AG04450 (cell line): ENCODE measurements around the gene DDX31. TPM values are rescaled to one million over a fixed set of nuclear protein-coding genes. Genes with fewer than 3 reads are reported as not detected.
"Not testable (repeated sequence)": the region's sequence is repeated elsewhere in the genome, so short reads cannot be mapped to it uniquely, and the experiment has no call there.

ENCODE experiments used
- CTCF ChIA-PET: fragments of 300-600, 350-600 bp; formaldehyde crosslinking; extraction: SDS; loops from one replicate; lab custom pipeline; 2022; ENCODE audit warnings: antibody characterized with exemption, inconsistent platforms; lab: Charles Lee
- POLR2A ChIA-PET: fragments of 350-600 bp; formaldehyde crosslinking; extraction: SDS; loops from one replicate; lab custom pipeline; 2021; ENCODE audit warnings: antibody characterized with exemption, inconsistent platforms; lab: Yijun Ruan, JAX
- DNase-seq: peaks from one replicate; pipeline ENCODE4 v3.0.0-alpha.2; 2011; ENCODE audit warnings: low read depth, low spot score
- H3K27ac ChIP-seq: one replicate; pipeline ENCODE4 v1.5.1; 2012; ENCODE audit warnings: low read depth, low read length, control low read depth
- H3K27me3 ChIP-seq: one replicate; pipeline ENCODE4 v1.6.0; 2012; ENCODE audit warnings: low read length; ENCODE audit not compliant: control insufficient read depth, insufficient read depth
- H3K4me3 ChIP-seq: 2 replicates; pipeline ENCODE4 v1.5.1; 2011; ENCODE audit warnings: mild to moderate bottlenecking, low read depth, low read length, control low read depth
- H3K9me3 ChIP-seq: 2 replicates; pipeline ENCODE4 v1.5.1; 2012; ENCODE audit warnings: low read length; ENCODE audit not compliant: control insufficient read depth, insufficient read depth
- polyA minus RNA-seq: library from RNA; depleted of rRNA, polyadenylated mRNA; stranded (reverse); fragments of >200 nt; gene quantifications from 2 replicates; pipeline ENCODE4 v1.2.3, GENCODE V29; 2011; rRNA and poly(A)+ RNA removed
- polyA plus RNA-seq: library from polyadenylated mRNA; depleted of rRNA; stranded (reverse); fragments of >200 nt; gene quantifications from 2 replicates; pipeline ENCODE4 v1.2.3, GENCODE V29; 2011; rRNA removed
- TF ChIP-seq, protein P1 (sequence below): IDR thresholded peaks from 2 replicates; pipeline ENCODE4 v1.5.1; 2011; ENCODE audit warnings: low read depth, low read length, control low read depth, inconsistent platforms

Gene DDX31
- polyA plus RNA-seq: 11.8 and 12.2 TPM in 2 replicates
- polyA minus RNA-seq: 16.1 and 17.7 TPM in 2 replicates

DNA sequence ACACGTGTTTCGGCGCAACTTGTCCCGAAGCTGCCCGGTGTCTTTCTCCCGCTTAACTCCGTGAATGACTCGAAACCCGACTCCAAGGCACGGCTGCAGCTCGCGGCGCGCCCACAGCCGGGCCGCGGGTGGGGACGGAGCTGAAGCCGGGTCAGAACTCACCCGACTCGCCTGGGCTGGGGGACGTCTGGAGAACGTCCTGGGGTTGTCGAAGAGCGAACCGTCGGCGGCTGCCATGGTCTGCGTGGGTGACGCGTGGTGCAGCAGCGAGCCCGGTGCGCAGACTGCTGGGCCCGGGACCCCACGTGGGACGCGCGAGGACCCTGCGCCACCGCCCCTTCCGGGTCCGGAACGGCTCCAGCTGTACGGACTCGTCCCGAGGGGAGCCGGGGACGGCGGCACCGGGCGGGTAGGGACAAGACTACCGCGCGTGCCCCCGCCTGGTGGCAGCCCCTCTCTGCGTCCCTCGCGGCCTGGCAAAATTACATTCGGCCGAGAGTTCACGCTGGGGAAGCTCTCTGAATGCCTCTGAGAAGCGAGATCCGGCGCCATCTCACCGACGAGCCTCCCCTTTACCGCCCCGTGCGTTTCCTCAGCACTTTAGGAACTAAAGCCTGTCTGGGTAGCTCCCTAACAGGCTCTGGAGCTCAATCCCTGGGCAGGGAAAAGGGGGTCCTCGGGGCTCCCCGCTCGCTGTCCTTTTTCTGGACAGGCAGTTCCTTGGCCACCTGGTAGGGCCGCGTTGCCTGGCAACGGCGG lies at the start of gene DDX31:
DDX31 (minus strand) TSS at position 286 of the 759 bp plus-strand sequence; CDS start at position 237, 49 bp downstream.
- POLR2A ChIA-PET: interaction anchor here (0.6 to 1.8 kb wide), 13 partner anchors 11 to 361 kb away, joined by 3 to 11 read pairs (median 4); partner anchors contain the start of genes GTF3C5 and SPACA9
- CTCF ChIA-PET: interaction anchor here (1.0 to 2.0 kb wide), 3 partner anchors 11 to 18 kb away, joined by 3 to 9 read pairs (median 4); no protein-coding TSS in a partner anchor
- peak; percentile 42 for DNase-seq
- Histone ChIP-seq H3K27ac (peak within 1 kb of the TSS; percentile 99), H3K27me3 (no peaks in the 10 kb centered on the region), H3K9me3 (no peaks in the 10 kb centered on the region; the same call in 1 of the 2 replicates), H3K4me3 (peak within 1 kb of the TSS; percentile 96)
- TF ChIP-seq, protein P1, sequence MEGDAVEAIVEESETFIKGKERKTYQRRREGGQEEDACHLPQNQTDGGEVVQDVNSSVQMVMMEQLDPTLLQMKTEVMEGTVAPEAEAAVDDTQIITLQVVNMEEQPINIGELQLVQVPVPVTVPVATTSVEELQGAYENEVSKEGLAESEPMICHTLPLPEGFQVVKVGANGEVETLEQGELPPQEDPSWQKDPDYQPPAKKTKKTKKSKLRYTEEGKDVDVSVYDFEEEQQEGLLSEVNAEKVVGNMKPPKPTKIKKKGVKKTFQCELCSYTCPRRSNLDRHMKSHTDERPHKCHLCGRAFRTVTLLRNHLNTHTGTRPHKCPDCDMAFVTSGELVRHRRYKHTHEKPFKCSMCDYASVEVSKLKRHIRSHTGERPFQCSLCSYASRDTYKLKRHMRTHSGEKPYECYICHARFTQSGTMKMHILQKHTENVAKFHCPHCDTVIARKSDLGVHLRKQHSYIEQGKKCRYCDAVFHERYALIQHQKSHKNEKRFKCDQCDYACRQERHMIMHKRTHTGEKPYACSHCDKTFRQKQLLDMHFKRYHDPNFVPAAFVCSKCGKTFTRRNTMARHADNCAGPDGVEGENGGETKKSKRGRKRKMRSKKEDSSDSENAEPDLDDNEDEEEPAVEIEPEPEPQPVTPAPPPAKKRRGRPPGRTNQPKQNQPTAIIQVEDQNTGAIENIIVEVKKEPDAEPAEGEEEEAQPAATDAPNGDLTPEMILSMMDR: no peak

DNA sequence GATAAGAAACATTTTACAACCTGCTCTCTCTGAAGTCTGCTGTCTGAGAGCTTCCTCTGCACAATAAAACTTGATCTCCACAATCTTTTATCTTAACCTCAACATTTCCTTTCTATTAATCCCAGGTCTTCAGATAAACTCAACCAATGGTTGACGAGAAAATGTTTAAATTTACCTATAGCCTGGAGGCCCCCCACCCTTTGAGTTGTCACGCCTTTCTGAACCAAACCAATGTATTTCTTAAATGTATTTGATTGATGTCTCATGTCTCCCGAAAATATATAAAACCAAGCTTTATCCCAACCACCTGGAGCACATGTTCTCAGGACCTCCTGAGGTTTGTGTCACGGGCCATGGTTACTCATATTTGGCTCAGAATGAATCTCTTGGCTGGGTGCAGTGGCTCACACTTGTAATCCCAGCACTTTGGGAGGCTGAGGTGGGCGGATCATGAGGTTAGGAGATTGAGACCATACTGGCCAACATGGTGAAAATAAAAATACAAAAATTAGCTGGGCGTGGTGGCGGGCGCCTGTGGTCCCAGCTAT lies 48.7 kb upstream of the DDX31 start:
- CTCF ChIA-PET, H3K27me3 ChIP-seq, H3K9me3 ChIP-seq, DNase-seq, H3K4me3 ChIP-seq, H3K27ac ChIP-seq: not testable (repeated sequence)
- POLR2A ChIA-PET: interaction anchor here (0.6 kb wide), 1 partner anchor 364 kb away, joined by 6 read pairs; the partner anchor contains the start of gene SETX

DNA sequence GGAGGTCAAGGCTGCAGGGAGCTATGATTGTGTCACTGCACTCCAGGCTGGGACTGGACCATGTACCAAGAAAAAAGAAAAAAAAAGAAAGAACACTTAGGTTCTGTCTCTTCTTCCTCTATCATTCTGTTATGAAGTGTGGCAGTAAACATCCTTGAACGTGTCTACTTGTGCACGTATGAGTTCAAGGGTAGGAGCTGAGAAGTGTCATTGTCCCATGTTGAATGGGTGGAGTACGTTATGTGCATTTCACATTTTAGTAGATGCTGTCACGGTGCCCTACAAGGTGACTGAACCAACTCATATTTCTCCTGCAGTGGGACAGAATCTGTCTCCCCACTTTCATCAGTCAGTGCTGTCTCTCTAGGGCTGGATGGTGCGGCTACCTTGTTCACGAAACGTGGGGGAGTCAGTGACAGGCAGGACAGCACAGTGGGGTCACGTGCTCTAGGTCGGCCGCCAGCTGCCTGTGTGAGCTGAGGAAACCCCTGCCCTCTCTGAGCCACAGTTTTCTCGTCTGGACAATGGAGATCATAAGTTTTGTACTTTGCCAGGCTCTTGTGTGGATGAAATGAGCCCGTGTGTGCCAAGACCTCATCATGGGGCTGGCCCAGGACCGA lies 47.7 kb upstream of the DDX31 start:
- TF ChIP-seq, protein P1: no peak
- ChIA-PET CTCF (no interaction called here), POLR2A (no interaction called here)
- no peak overlapping the region for H3K4me3 ChIP-seq
- DNase-seq: no peak
- H3K27me3 ChIP-seq: peaks cover 4% of the 10 kb centered on the region
- no peaks in the 10 kb centered on the region for H3K9me3 ChIP-seq
- H3K27ac ChIP-seq: no peak overlapping the region

DNA sequence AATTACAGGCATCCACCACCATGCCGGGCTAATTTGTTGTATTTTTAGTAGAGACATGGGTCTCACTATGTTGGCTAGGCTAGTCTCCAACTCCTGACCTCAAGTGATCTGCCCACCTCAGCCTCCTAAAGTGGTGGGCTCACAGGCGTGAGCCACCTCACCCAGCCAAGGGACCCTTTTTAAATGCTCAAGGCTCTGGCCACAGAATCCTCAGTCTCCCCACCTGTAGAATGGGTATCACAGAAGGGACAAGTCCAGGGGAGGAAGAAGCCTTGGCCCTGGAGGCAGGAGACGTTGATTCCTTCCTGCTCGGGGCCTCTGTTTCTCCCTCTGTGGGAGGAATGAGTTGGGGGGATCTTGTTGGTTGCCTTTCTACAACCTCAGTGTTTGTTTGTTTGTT lies 46.2 kb upstream of the DDX31 start:
- Histone ChIP-seq H3K4me3 (no peak overlapping the region), H3K27ac (no peak overlapping the region), H3K27me3 (no peaks in the 10 kb centered on the region), H3K9me3 (no peaks in the 10 kb centered on the region)
- ChIA-PET CTCF (no interaction called here), POLR2A (no interaction called here)
- no peak for DNase-seq
- TF ChIP-seq, protein P1: no peak

DNA sequence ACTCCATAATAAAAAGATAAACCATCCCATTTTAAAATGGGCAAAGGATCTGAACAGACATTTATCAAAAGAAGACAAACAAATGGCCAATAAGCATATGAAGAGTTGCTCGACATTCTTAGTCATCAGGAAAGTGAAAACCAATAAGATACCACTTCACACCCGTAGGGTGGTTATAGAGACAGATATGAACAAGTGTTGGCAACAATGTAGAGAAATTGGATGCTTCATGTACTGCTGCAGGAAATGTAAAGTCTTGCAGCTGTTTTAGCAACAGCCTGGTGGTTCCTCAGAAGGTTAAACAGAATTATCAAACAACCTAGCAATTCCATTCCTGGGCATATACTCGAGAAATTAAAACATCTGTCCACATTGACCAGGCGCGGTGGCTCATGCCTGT lies 43.0 kb upstream of the DDX31 start:
- Histone ChIP-seq H3K27ac (no peak overlapping the region), H3K4me3 (no peak overlapping the region), H3K9me3 (no peaks in the 10 kb centered on the region; the same call in 1 of the 2 replicates), H3K27me3 (peaks cover 2% of the 10 kb centered on the region)
- ChIA-PET POLR2A (no interaction called here), CTCF (no interaction called here)
- no peak for DNase-seq
- TF ChIP-seq, protein P1: no peak
